Measurements from ENCODE around the gene ZNF888. TPM values are rescaled to one million over a fixed set of nuclear protein-coding genes. Genes with fewer than 3 reads are reported as not detected.

Gene ZNF888
- total and polyA plus RNA-seq, 9 of the 15 experiments (the other 6 are each of a cell fraction or from before 2014, with no cell fraction given): 1.6 to 13.3 (median 9.9) TPM

GRCh38 chr19:52962394-52963246 lies 39.4 kb upstream of the ZNF888 start, which contains the start of gene ZNF816 (continued):
- TF ChIP-seq TAF1 (IDR thresholded peaks at IDR 0.05; ENCODE audit: control insufficient read depth, extremely low read depth, insufficient read depth, low read length, severe bottlenecking) (peak; percentile 67), MBD1 (CRISPR knock-in tag; IDR thresholded peaks at IDR 0.05) (peak; percentile 85; the same call in 1 of the 2 replicates), MGA (IDR thresholded peaks at IDR 0.05) (peak; percentile 42), CREB1 (IDR thresholded peaks at IDR 0.05) (no peak; the same call in 1 of the 2 replicates), CREB1 (CRISPR knock-in tag; IDR thresholded peaks at IDR 0.05) (peak; percentile 47; the same call in 1 of the 2 replicates), PURB (CRISPR knock-in tag; IDR thresholded peaks at IDR 0.05; ENCODE audit: low read depth) (no peak), ZNF830 (CRISPR knock-in tag; IDR thresholded peaks at IDR 0.05) (0 out of 2 replicates have a peak, but pooled peaks have one; percentile 43)
- TF ChIP-seq, protein P1, sequence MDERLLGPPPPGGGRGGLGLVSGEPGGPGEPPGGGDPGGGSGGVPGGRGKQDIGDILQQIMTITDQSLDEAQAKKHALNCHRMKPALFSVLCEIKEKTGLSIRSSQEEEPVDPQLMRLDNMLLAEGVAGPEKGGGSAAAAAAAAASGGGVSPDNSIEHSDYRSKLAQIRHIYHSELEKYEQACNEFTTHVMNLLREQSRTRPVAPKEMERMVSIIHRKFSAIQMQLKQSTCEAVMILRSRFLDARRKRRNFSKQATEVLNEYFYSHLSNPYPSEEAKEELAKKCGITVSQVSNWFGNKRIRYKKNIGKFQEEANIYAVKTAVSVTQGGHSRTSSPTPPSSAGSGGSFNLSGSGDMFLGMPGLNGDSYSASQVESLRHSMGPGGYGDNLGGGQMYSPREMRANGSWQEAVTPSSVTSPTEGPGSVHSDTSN (CRISPR knock-in tag; IDR thresholded peaks at IDR 0.05; ENCODE audit: low read depth): no peak
- TF ChIP-seq, protein P1 (tag; conservative IDR thresholded peaks at IDR 0.05; ENCODE audit: low read depth): no peak
